Right atrium auricular region (tissue), 2 donors: Measurements from ENCODE around the gene MBD4. TPM values are rescaled to one million over a fixed set of nuclear protein-coding genes. Genes with fewer than 3 reads are reported as not detected.
"Not testable (repeated sequence)": the region's sequence is repeated elsewhere in the genome, so short reads cannot be mapped to it uniquely, and the experiment has no call there.

Source experiments
- DNase-seq: peaks from one replicate; pipeline ENCODE4 v3.0.0-alpha.2; 2019; ENCODE audit warnings: low spot score
- H3K27ac ChIP-seq, 2 donors: fragments of 200-600 bp; sonication (generic); 1 replicate in 1 of 2; 2 replicates in 1 of 2; pipeline ENCODE4 v1.5.1; 2016 to 2019
- H3K27me3 ChIP-seq, 2 donors: fragments of 200-600 bp; sonication (generic); one replicate each; pipeline versions ENCODE4 v1.5.1 to v1.6.0; 2017 to 2019
- H3K36me3 ChIP-seq: fragments of 200-600 bp; sonication (generic); one replicate; pipeline ENCODE4 v1.5.1; 2016
- H3K4me1 ChIP-seq, 2 donors: fragments of 200-600 bp; sonication (generic); one replicate each; pipeline versions ENCODE4 v1.5.1 to v1.6.0; 2017 to 2019
- H3K4me3 ChIP-seq, 2 donors: fragments of 200-600 bp; sonication (generic); 1 replicate in 1 of 2; 2 replicates in 1 of 2; pipeline ENCODE4 v1.5.1; 2017 to 2019; ENCODE audit warnings: mild to moderate bottlenecking in 1 of 2, moderate library complexity in 1 of 2
- H3K9me3 ChIP-seq, 2 donors: fragments of 200-600 bp; sonication (generic); one replicate each; pipeline ENCODE4 v1.5.1; 2019
- total RNA-seq, 2 donors: library from RNA; depleted of rRNA; stranded (reverse); fragments of >200 nt; gene quantifications; one replicate each; pipeline ENCODE4 v1.1.0, GENCODE V29; 2016
- TF ChIP-seq, protein P1 (sequence below), 2 donors: fragments of 200-600 bp; sonication (generic); IDR thresholded peaks; one replicate each; pipeline ENCODE4 v1.5.1; 2019; ENCODE audit warnings: antibody characterized with exemption in 2 of 2

Gene MBD4
- total RNA-seq: 10 to 100 TPM; 17.8 to 26.4 TPM

GRCh38 chr3:129439817-129440617 is at the start of gene MBD4, which contains the start of gene IFT122:
Gene MBD4 (minus strand): TSS chr3:129439948. CDS start chr3:129439833, 115 bp downstream.
Gene IFT122 (plus strand): TSS chr3:129440224. CDS start chr3:129440331, 107 bp downstream.
- H3K27ac ChIP-seq: peak within 1 kb of the TSS; percentile 85 to 92

DNA sequence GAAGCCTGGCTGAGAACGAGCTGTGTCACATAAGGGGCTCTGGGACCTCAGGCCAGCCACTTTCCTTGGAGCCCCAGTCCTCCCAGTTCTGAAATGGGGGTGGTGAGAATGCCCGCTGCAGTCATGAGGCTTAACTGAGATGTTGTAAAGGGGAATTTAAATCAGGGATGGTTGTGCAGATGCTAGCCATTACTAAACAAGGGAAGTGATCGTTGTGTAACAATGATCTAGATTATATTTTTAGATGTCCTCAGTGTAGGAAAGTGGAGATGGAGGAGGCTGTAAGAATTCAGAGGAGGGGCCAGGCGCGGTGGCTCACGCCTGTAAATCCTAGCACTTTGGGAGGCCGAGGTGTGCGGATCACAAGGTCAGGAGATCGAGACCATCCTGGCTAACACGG is 49.5 kb upstream of the MBD4 start:
- not testable (repeated sequence) for H3K27ac ChIP-seq, DNase-seq, H3K27me3 ChIP-seq, H3K9me3 ChIP-seq, H3K4me3 ChIP-seq
- Histone ChIP-seq H3K4me1 (peaks cover 0 to 36% of the 10 kb centered on the region in 2 donors), H3K36me3 (peaks cover 30% of the 10 kb centered on the region)

More at GRCh38 chr3:129439817-129440617, at the start of gene MBD4, which contains the start of gene IFT122:
- H3K4me3 ChIP-seq: peak within 1 kb of the TSS; percentile 82 to 88
- no peaks in the 10 kb centered on the region for H3K27me3 ChIP-seq
- TF ChIP-seq, protein P1, sequence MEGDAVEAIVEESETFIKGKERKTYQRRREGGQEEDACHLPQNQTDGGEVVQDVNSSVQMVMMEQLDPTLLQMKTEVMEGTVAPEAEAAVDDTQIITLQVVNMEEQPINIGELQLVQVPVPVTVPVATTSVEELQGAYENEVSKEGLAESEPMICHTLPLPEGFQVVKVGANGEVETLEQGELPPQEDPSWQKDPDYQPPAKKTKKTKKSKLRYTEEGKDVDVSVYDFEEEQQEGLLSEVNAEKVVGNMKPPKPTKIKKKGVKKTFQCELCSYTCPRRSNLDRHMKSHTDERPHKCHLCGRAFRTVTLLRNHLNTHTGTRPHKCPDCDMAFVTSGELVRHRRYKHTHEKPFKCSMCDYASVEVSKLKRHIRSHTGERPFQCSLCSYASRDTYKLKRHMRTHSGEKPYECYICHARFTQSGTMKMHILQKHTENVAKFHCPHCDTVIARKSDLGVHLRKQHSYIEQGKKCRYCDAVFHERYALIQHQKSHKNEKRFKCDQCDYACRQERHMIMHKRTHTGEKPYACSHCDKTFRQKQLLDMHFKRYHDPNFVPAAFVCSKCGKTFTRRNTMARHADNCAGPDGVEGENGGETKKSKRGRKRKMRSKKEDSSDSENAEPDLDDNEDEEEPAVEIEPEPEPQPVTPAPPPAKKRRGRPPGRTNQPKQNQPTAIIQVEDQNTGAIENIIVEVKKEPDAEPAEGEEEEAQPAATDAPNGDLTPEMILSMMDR (IDR thresholded peaks at IDR 0.05): no peak
- DNase-seq: peak; percentile 98
- no peaks in the 10 kb centered on the region for H3K9me3 ChIP-seq
- peaks cover 25% of the 10 kb centered on the region for H3K36me3 ChIP-seq
- peaks cover 0 to 52% of the 10 kb centered on the region in 2 donors for H3K4me1 ChIP-seq

- Histone ChIP-seq H3K4me1 (peaks cover 0 to 35% of the 10 kb centered on the region in 2 donors), H3K36me3 (peaks cover 33% of the 10 kb centered on the region)
- H3K9me3 ChIP-seq, H3K4me3 ChIP-seq, DNase-seq, H3K27ac ChIP-seq, H3K27me3 ChIP-seq: not testable (repeated sequence)
These were observed 48.2 kb upstream of the MBD4 start for GRCh38 chr3:129487868-129488335.

GRCh38 chr3:129487183-129487867 is 47.6 kb upstream of the MBD4 start:
- TF ChIP-seq, protein P1 (IDR thresholded peaks at IDR 0.05): no peak

GRCh38 chr3:129486664-129487035 is 46.9 kb upstream of the MBD4 start:
- H3K4me1 ChIP-seq: peaks cover 0 to 44% of the 10 kb centered on the region in 2 donors
- no peak for DNase-seq

More at GRCh38 chr3:129487183-129487867, 47.6 kb upstream of the MBD4 start:
- Histone ChIP-seq H3K9me3 (no peaks in the 10 kb centered on the region), H3K27me3 (no peaks in the 10 kb centered on the region), H3K4me1 (peaks cover 0 to 37% of the 10 kb centered on the region in 2 donors), H3K27ac (peak overlapping the region; percentile 78 to 85), H3K36me3 (peaks cover 27% of the 10 kb centered on the region), H3K4me3 (no peak overlapping the region)
- DNase-seq: no peak

More at GRCh38 chr3:129486664-129487035, 46.9 kb upstream of the MBD4 start:
- Histone ChIP-seq H3K9me3 (no peaks in the 10 kb centered on the region), H3K27me3 (no peaks in the 10 kb centered on the region), H3K4me3 (no peak overlapping the region), H3K36me3 (peaks cover 21% of the 10 kb centered on the region), H3K27ac (peak overlapping the region; percentile 78 to 85)
- TF ChIP-seq, protein P1 (IDR thresholded peaks at IDR 0.05): no peak
